Sigmoid colon (tissue), 7 donors: ENCODE data around the gene TBCD. TPM values are rescaled to one million over a fixed set of nuclear protein-coding genes. Genes with fewer than 3 reads are reported as not detected.

ENCODE experiments used
- DNase-seq: peaks from one replicate; pipeline ENCODE4 v3.0.0-alpha.2; 2019
- H3K27ac ChIP-seq, 4 donors: fragments of 200-600 bp; sonication (generic); one replicate each; pipeline ENCODE4 v1.5.1; 2016 to 2019; ENCODE audit warnings: mild to moderate bottlenecking in 1 of 4
- H3K27me3 ChIP-seq, 3 donors: fragments of 200-600 bp; sonication (generic); one replicate each; pipeline ENCODE4 v1.5.1; 2019; ENCODE audit warnings: mild to moderate bottlenecking in 1 of 3
- H3K36me3 ChIP-seq, 4 donors: fragments of 200-600 bp; sonication (generic); one replicate each; pipeline ENCODE4 v1.5.1; 2016 to 2019
- H3K4me1 ChIP-seq, 4 donors: fragments of 200-600 bp; sonication (generic); one replicate each; pipeline ENCODE4 v1.5.1; 2017 to 2019
- H3K4me3 ChIP-seq, 4 donors: fragments of 200-600 bp; sonication (generic); one replicate each; pipeline ENCODE4 v1.5.1; 2017 to 2019; ENCODE audit warnings: mild to moderate bottlenecking in 2 of 4, moderate library complexity in 1 of 4
- H3K9me3 ChIP-seq, 4 donors: fragments of 200-600 bp in 3 of 4; sonication (generic) in 3 of 4; one replicate each; pipeline versions ENCODE4 v1.5.1 to v1.6.1; 2013 to 2019
- EP300 ChIP-seq, 4 donors: sonication (generic); formaldehyde crosslinking; IDR thresholded peaks; one replicate each; pipeline ENCODE4 v1.6.1; 2017; ENCODE audit warnings: antibody characterized with exemption in 4 of 4
- POLR2A ChIP-seq, 2 donors: fragments of 450-650 bp; IDR thresholded peaks; one replicate each; pipeline ENCODE4 v1.6.1; 2016; ENCODE audit warnings: antibody characterized with exemption in 2 of 2, mild to moderate bottlenecking in 2 of 2, moderate library complexity in 2 of 2
- POLR2AphosphoS5 ChIP-seq, 4 donors: sonication (generic); formaldehyde crosslinking; IDR thresholded peaks; one replicate each; pipeline ENCODE4 v1.6.1; 2017; ENCODE audit warnings: antibody characterized with exemption in 4 of 4
- WGBS, 2 donors: extraction: QIAGEN DNeasy Blood & Tissue Kit; methylation state at CpG; one replicate each; pipeline ENCODE4 v1.1.7; 2013; 5-methylcytosine and 5-hydroxymethylcytosine counted together
- intact Hi-C: fragments of 100-400 bp; cut with DNase I; formaldehyde crosslinking; loops from one replicate; pipeline ENCODE4 v1.15.1; 2023
- polyA plus RNA-seq, 3 donors: library from polyadenylated mRNA; stranded (reverse); fragments of 200-250 nt; gene quantifications; one replicate each; pipeline ENCODE4 v1.2.3, GENCODE V29; 2013
- total RNA-seq, 4 donors: library from RNA; depleted of rRNA; stranded (reverse); fragments of >200 nt; gene quantifications; one replicate each; pipeline ENCODE4 v1.1.0, GENCODE V29; 2016
- TF ChIP-seq, protein P1 (sequence below), 4 experiments: fragments of 450-650 bp in 3 of 4; fragments of 200-600 bp in 1 of 4; IDR thresholded peaks; one replicate each; pipeline ENCODE4 v1.5.1; 2016 to 2019; ENCODE audit warnings: antibody characterized with exemption in 4 of 4, mild to moderate bottlenecking in 3 of 4, moderate library complexity in 2 of 4
- donor health status: healthy with polysubstance abuse.
- donor health status: Bipolar disorder and iron deficiency.
- donor health status: healthy.

Gene TBCD
- total and polyA plus RNA-seq, 7 donors: 11.1 to 77.4 (median 34.2) TPM

- Histone ChIP-seq H3K27ac (no peak overlapping the region), H3K9me3 (no peaks in the 10 kb centered on the region), H3K36me3 (peaks cover 0 to 17% (median 2%) of the 10 kb centered on the region in 4 donors), H3K4me1 (peaks cover 0 to 10% (median 0%) of the 10 kb centered on the region in 4 donors), H3K27me3 (no peaks in the 10 kb centered on the region), H3K4me3 (no peak overlapping the region)
- TF ChIP-seq POLR2A (IDR thresholded peaks at IDR 0.05) (no peak), EP300 (IDR thresholded peaks at IDR 0.05) (no peak), POLR2AphosphoS5 (IDR thresholded peaks at IDR 0.05) (no peak)
- TF ChIP-seq, protein P1, sequence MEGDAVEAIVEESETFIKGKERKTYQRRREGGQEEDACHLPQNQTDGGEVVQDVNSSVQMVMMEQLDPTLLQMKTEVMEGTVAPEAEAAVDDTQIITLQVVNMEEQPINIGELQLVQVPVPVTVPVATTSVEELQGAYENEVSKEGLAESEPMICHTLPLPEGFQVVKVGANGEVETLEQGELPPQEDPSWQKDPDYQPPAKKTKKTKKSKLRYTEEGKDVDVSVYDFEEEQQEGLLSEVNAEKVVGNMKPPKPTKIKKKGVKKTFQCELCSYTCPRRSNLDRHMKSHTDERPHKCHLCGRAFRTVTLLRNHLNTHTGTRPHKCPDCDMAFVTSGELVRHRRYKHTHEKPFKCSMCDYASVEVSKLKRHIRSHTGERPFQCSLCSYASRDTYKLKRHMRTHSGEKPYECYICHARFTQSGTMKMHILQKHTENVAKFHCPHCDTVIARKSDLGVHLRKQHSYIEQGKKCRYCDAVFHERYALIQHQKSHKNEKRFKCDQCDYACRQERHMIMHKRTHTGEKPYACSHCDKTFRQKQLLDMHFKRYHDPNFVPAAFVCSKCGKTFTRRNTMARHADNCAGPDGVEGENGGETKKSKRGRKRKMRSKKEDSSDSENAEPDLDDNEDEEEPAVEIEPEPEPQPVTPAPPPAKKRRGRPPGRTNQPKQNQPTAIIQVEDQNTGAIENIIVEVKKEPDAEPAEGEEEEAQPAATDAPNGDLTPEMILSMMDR (IDR thresholded peaks at IDR 0.05): no peak
- WGBS, 2 donors: 96 to 97% methylated on average over 12 of the region's 12 CpGs
- no peak for DNase-seq
- intact Hi-C loops: no loop called here
These were observed 143.2 kb downstream of the TBCD start for GRCh38 chr17:82895087-82895486.

DNA sequence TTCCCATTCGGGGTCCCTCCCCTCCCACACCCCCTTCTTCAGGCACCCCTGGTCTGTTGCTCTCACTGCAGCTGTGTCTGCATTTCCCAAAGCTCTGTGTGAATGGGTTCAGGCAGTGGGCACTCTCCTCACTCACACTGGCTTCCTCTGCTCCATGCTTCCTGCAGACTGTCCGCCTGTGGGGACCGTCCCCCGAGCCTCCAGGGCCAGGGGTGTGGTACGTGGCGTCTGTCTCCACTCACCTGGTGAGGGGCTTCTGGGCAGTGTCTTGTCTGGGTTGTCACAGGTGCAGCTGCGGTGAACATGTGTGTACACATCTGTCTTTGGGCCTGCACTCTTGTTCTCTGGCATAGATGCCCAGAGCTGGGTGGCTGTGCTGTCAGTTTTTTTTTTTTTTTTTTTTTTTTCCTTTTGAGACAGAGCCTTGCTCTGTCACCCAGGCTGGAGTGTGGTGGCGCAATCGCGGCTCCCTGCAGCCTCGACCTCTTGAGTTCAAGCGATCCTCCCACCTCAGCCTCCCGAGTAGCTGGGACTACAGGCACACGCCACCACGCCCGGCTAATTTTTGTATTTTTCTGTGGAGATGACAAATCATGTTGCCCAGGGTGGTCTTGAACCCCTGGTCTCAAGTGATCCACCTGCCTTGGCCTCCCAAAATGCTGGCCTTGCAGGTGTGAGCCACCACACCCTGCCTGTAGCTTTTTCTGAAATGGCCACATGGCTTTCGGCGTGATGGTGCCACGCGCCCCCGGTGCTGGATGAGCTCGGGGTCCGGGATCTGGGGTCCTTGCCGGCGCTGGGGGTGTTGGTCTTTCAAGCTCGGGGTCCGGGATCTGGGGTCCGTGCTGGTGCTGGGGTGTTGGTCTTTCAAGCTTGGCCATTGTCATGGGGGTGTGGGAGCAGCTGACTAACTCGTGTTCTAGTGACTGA, 144.5 kb downstream of the TBCD start:
- Histone ChIP-seq H3K4me1 (peaks cover 0 to 10% (median 0%) of the 10 kb centered on the region in 4 donors), H3K36me3 (peaks cover 0 to 6% (median 2%) of the 10 kb centered on the region in 4 donors), H3K27ac (no peak overlapping the region), H3K4me3 (no peak overlapping the region), H3K27me3 (no peaks in the 10 kb centered on the region), H3K9me3 (no peaks in the 10 kb centered on the region)
- DNase-seq: no peak
- 94 to 97% methylated on average over 29 of the region's 29 CpGs for WGBS, 2 donors
- intact Hi-C loops: no loop called here
- TF ChIP-seq POLR2A (IDR thresholded peaks at IDR 0.05): no peak
- no peak for TF ChIP-seq POLR2AphosphoS5 (IDR thresholded peaks at IDR 0.05)
- no peak for TF ChIP-seq EP300 (IDR thresholded peaks at IDR 0.05)
- TF ChIP-seq, protein P1 (IDR thresholded peaks at IDR 0.05): no peak

- intact Hi-C loops: no loop called here
- Histone ChIP-seq H3K9me3 (no peaks in the 10 kb centered on the region), H3K27me3 (no peaks in the 10 kb centered on the region), H3K4me3 (no peak overlapping the region), H3K4me1 (peaks cover 0 to 10% (median 0%) of the 10 kb centered on the region in 4 donors), H3K36me3 (peaks cover 0 to 4% (median 0%) of the 10 kb centered on the region in 4 donors), H3K27ac (no peak overlapping the region)
- DNase-seq: no peak
- WGBS, 2 donors: 95 to 96% methylated on average over 24 of the region's 24 CpGs
- TF ChIP-seq, protein P1 (IDR thresholded peaks at IDR 0.05): no peak
- TF ChIP-seq POLR2AphosphoS5 (IDR thresholded peaks at IDR 0.05) (no peak), EP300 (IDR thresholded peaks at IDR 0.05) (no peak), POLR2A (IDR thresholded peaks at IDR 0.05) (no peak)
These were observed 145.8 kb downstream of the TBCD start for GRCh38 chr17:82897514-82898249.

DNA sequence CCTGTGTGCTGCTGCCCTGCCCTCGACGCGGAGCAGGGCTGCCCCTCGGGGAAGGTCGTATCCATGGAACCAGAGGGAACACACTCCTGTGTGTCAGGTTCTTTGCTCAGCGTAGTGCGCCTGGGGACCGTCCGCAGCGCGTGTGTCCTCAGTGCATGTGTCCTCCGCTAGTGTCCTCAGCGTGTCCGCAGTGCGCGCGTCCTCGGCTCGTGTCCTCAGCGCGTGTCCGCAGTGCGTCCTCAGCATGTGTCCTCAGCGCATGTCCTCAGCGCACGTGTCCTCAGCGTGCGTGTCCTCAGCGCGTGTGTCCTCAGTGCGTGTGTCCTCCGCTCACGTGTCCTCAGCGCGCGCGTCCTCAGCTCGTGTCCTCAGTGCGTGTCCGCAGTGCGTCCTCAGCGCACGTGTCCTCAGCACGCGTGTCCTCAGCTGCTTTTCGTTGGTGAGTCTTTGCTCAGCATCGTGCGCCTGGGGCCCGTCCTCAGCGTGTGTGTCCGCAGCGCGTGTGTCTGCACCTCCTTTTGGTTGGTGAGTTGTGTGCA, 147.2 kb downstream of the TBCD start:
- Histone ChIP-seq H3K27me3 (no peaks in the 10 kb centered on the region), H3K27ac (no peak overlapping the region), H3K36me3 (peaks cover 0 to 5% (median 2%) of the 10 kb centered on the region in 4 donors), H3K4me1 (peaks cover 0 to 4% (median 0%) of the 10 kb centered on the region in 4 donors), H3K4me3 (no peak overlapping the region), H3K9me3 (no peaks in the 10 kb centered on the region)
- intact Hi-C loops: no loop called here
- TF ChIP-seq EP300 (IDR thresholded peaks at IDR 0.05): no peak
- no peak for TF ChIP-seq POLR2A (IDR thresholded peaks at IDR 0.05)
- no peak for TF ChIP-seq POLR2AphosphoS5 (IDR thresholded peaks at IDR 0.05)
- TF ChIP-seq, protein P1 (IDR thresholded peaks at IDR 0.05): no peak
- WGBS, 2 donors: 96% methylated on average over 53 of the region's 53 CpGs
- no peak for DNase-seq
